ENCODE measurements around the gene CCDC73. TPM values are rescaled to one million over a fixed set of nuclear protein-coding genes. Genes with fewer than 3 reads are reported as not detected.

The CCDC73 gene
- polyA plus RNA-seq, 1 of the 3 experiments (the other 2 are of a cell fraction): not detected

GRCh38 chr11:32576456-32576855 lies 218.0 kb downstream of the CCDC73 start:
- Histone ChIP-seq H3K9me3 (no peaks in the 10 kb centered on the region), H3K9me2 (no peaks in the 10 kb centered on the region), H3K4me1 (ENCODE audit: control insufficient read depth in 1 of 2, insufficient read depth in 2 of 2, low read depth in 1 of 2, low read length in 1 of 2) (no peaks in the 10 kb centered on the region; a peak in 1 of 4 replicates), H3K36me3 (replicated peaks in 1 of 2; ENCODE audit: control insufficient read depth in 1 of 2, insufficient read depth in 2 of 2, low read length in 1 of 2) (no peaks in the 10 kb centered on the region), H4K20me1 (ENCODE audit: insufficient read depth) (no peaks in the 10 kb centered on the region), H3K4me3 (ENCODE audit: low read depth in 2 of 2, low read length in 1 of 2) (no peak overlapping the region), H3F3A (replicated peaks; ENCODE audit: insufficient read depth) (no peaks in the 10 kb centered on the region), H2AFZ (ENCODE audit: low read depth) (no peak overlapping the region), H3K27ac (ENCODE audit: low read depth in 2 of 2, low read length in 1 of 2) (no peak overlapping the region), H3K4me2 (no peak overlapping the region), H3K27me3 (ENCODE audit: insufficient read depth) (no peaks in the 10 kb centered on the region; the same call in 1 of the 2 replicates), H3K9ac (no peak overlapping the region), H3K79me2 (ENCODE audit: insufficient read depth) (no peaks in the 10 kb centered on the region)
- no peak for DNase-seq
- CTCF ChIA-PET: no interaction called here
- 94% methylated on average over 1 of the region's 1 CpG for WGBS (ENCODE audit: low lambda C conversion rate)
- TF ChIP-seq JUND (IDR thresholded peaks at IDR 0.05) (no peak), GABPA (IDR thresholded peaks at IDR 0.05; ENCODE audit: low read depth) (no peak), CTCF (IDR thresholded peaks at IDR 0.05) (no peak), ELF1 (IDR thresholded peaks at IDR 0.05) (no peak), RAD21 (IDR thresholded peaks at IDR 0.05; ENCODE audit: low read length) (no peak), TEAD4 (IDR thresholded peaks at IDR 0.05; ENCODE audit: borderline replicate concordance, insufficient read depth) (no peak), PBX3 (IDR thresholded peaks at IDR 0.05) (no peak), TCF12 (IDR thresholded peaks at IDR 0.05) (no peak), FOXM1 (IDR thresholded peaks at IDR 0.05; ENCODE audit: low read depth) (no peak), USF2 (IDR thresholded peaks at IDR 0.05; ENCODE audit: borderline replicate concordance, low read depth, low read length) (no peak), POLR2AphosphoS5 (IDR thresholded peaks at IDR 0.05; ENCODE audit: low read depth, low read length) (no peak), ZBTB33 (IDR thresholded peaks at IDR 0.05; ENCODE audit: borderline replicate concordance, low read depth) (no peak), EP300 (IDR thresholded peaks at IDR 0.05; ENCODE audit: borderline replicate concordance in 1 of 2, low read depth in 1 of 2, low read length in 1 of 2) (no peak), USF1 (IDR thresholded peaks at IDR 0.05; ENCODE audit: borderline replicate concordance, low read depth) (no peak)
- POLR2A ChIA-PET: interaction anchor here (0.6 kb wide), 1 partner anchor 1357 kb away, joined by 3 read pairs; no protein-coding TSS in a partner anchor

Data from SK-N-SH (cell line).